ENCODE measurements around the gene CACNB1.
A peak's percentile ranks its signal among the peaks of the same experiment; 100 is the strongest.

CACNB1 gene

GRCh38 chr17:39210093-39210434, 12.6 kb upstream of the CACNB1 start:
- TF ChIP-seq ZBTB7A (IDR thresholded peaks at IDR 0.05; ENCODE audit: low read depth) (no peak), EGR1 (IDR thresholded peaks at IDR 0.05) (no peak), FOXM1 (IDR thresholded peaks at IDR 0.05; ENCODE audit: borderline replicate concordance, low read depth) (no peak), YY1 (IDR thresholded peaks at IDR 0.05; ENCODE audit: low read depth) (no peak), TCF12 (IDR thresholded peaks at IDR 0.05; ENCODE audit: low read depth) (no peak), CREB1 (IDR thresholded peaks at IDR 0.05; ENCODE audit: low read depth) (no peak), TEAD4 (IDR thresholded peaks at IDR 0.05) (no peak), USF1 (IDR thresholded peaks at IDR 0.05) (no peak), CEBPB (IDR thresholded peaks at IDR 0.05) (no peak), NFIC (IDR thresholded peaks at IDR 0.05) (no peak)

GRCh38 chr17:39209317-39210092, 12.0 kb upstream of the CACNB1 start:
- TF ChIP-seq TCF12 (IDR thresholded peaks at IDR 0.05; ENCODE audit: low read depth) (no peak; the same call in 1 of the 2 replicates), ZBTB7A (IDR thresholded peaks at IDR 0.05; ENCODE audit: low read depth) (peak; percentile 67), FOXM1 (IDR thresholded peaks at IDR 0.05; ENCODE audit: borderline replicate concordance, low read depth) (no peak), TEAD4 (IDR thresholded peaks at IDR 0.05) (peak; percentile 50; the same call in 1 of the 2 replicates), EGR1 (IDR thresholded peaks at IDR 0.05) (peak; percentile 49), USF1 (IDR thresholded peaks at IDR 0.05) (peak; percentile 59), CEBPB (IDR thresholded peaks at IDR 0.05) (peak; percentile 80), NFIC (IDR thresholded peaks at IDR 0.05) (peak; percentile 85), YY1 (IDR thresholded peaks at IDR 0.05; ENCODE audit: low read depth) (0 out of 2 replicates have a peak, but pooled peaks have one; percentile 1)
- TF ChIP-seq, protein P1, sequence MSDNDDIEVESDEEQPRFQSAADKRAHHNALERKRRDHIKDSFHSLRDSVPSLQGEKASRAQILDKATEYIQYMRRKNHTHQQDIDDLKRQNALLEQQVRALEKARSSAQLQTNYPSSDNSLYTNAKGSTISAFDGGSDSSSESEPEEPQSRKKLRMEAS (IDR thresholded peaks at IDR 0.05) = no peak; the same call in 1 of the 2 replicates

- TF ChIP-seq TCF12 (IDR thresholded peaks at IDR 0.05; ENCODE audit: low read depth) (peak; percentile 90), EGR1 (IDR thresholded peaks at IDR 0.05) (no peak), RAD21 (IDR thresholded peaks at IDR 0.05; ENCODE audit: low read depth) (peak; percentile 5; the same call in 1 of the 2 replicates), ZBTB7A (IDR thresholded peaks at IDR 0.05; ENCODE audit: low read depth) (no peak), YY1 (IDR thresholded peaks at IDR 0.05; ENCODE audit: low read depth) (no peak), NFIC (IDR thresholded peaks at IDR 0.05) (peak; percentile 43; the same call in 1 of the 2 replicates), FOXM1 (IDR thresholded peaks at IDR 0.05; ENCODE audit: borderline replicate concordance, low read depth) (peak; percentile 9; the same call in 1 of the 2 replicates), CREB1 (IDR thresholded peaks at IDR 0.05; ENCODE audit: low read depth) (no peak), TAF1 (IDR thresholded peaks at IDR 0.05; ENCODE audit: low read depth) (no peak), TEAD4 (IDR thresholded peaks at IDR 0.05) (no peak; the same call in 1 of the 2 replicates), CEBPB (IDR thresholded peaks at IDR 0.05) (no peak), USF1 (IDR thresholded peaks at IDR 0.05) (no peak), EP300 (IDR thresholded peaks at IDR 0.05; ENCODE audit: borderline replicate concordance) (peak; percentile 60)
- TF ChIP-seq, protein P1 (IDR thresholded peaks at IDR 0.05) = peak; percentile 56; the same call in 1 of the 2 replicates
- TF ChIP-seq, protein P2, sequence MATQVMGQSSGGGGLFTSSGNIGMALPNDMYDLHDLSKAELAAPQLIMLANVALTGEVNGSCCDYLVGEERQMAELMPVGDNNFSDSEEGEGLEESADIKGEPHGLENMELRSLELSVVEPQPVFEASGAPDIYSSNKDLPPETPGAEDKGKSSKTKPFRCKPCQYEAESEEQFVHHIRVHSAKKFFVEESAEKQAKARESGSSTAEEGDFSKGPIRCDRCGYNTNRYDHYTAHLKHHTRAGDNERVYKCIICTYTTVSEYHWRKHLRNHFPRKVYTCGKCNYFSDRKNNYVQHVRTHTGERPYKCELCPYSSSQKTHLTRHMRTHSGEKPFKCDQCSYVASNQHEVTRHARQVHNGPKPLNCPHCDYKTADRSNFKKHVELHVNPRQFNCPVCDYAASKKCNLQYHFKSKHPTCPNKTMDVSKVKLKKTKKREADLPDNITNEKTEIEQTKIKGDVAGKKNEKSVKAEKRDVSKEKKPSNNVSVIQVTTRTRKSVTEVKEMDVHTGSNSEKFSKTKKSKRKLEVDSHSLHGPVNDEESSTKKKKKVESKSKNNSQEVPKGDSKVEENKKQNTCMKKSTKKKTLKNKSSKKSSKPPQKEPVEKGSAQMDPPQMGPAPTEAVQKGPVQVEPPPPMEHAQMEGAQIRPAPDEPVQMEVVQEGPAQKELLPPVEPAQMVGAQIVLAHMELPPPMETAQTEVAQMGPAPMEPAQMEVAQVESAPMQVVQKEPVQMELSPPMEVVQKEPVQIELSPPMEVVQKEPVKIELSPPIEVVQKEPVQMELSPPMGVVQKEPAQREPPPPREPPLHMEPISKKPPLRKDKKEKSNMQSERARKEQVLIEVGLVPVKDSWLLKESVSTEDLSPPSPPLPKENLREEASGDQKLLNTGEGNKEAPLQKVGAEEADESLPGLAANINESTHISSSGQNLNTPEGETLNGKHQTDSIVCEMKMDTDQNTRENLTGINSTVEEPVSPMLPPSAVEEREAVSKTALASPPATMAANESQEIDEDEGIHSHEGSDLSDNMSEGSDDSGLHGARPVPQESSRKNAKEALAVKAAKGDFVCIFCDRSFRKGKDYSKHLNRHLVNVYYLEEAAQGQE (IDR thresholded peaks at IDR 0.05; ENCODE audit: low read depth) = no peak
Observed at GRCh38 chr17:39208893-39209292, 11.4 kb upstream of the CACNB1 start.

DNA sequence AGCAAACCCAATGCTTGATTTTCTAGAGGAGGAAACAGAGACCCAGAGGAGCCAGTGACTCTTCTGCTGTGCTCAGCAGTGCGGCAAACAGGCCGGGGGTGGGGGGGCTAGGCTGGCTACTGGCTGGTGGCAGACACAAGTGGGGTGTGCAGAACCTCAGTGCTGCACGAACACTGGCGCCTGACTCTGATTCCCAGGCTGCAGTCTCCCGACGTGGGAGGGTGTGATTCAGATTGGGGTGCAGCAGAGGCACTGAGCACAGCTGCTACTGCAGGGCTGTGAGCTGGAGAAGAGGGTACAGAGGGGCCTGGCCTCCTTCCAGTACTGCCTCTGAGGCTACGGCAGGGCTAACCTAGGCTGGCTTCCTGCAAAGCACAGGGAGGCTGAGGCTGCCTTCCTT, 10.7 kb upstream of the CACNB1 start:
- no peak for TF ChIP-seq NFIC (IDR thresholded peaks at IDR 0.05)
- TF ChIP-seq TAF1 (IDR thresholded peaks at IDR 0.05; ENCODE audit: low read depth) = no peak
- TF ChIP-seq YY1 (IDR thresholded peaks at IDR 0.05; ENCODE audit: low read depth) = no peak
- no peak for TF ChIP-seq FOXM1 (IDR thresholded peaks at IDR 0.05; ENCODE audit: borderline replicate concordance, low read depth)
- no peak for TF ChIP-seq EP300 (IDR thresholded peaks at IDR 0.05; ENCODE audit: borderline replicate concordance)
- no peak for TF ChIP-seq EGR1 (IDR thresholded peaks at IDR 0.05)
- TF ChIP-seq RAD21 (IDR thresholded peaks at IDR 0.05; ENCODE audit: low read depth) = no peak
- no peak for TF ChIP-seq TCF12 (IDR thresholded peaks at IDR 0.05; ENCODE audit: low read depth)
- no peak for TF ChIP-seq CREB1 (IDR thresholded peaks at IDR 0.05; ENCODE audit: low read depth)
- TF ChIP-seq, protein P2 (IDR thresholded peaks at IDR 0.05; ENCODE audit: low read depth) = no peak
- TF ChIP-seq, protein P1 (IDR thresholded peaks at IDR 0.05) = no peak
- TF ChIP-seq ZBTB7A (IDR thresholded peaks at IDR 0.05; ENCODE audit: low read depth) = no peak
- TF ChIP-seq USF1 (IDR thresholded peaks at IDR 0.05) = no peak
- no peak for TF ChIP-seq TEAD4 (IDR thresholded peaks at IDR 0.05)
- TF ChIP-seq CEBPB (IDR thresholded peaks at IDR 0.05) = no peak
